Large intestine (tissue), 3 donors: ENCODE data around the gene PCDHGC5. TPM values are rescaled to one million over a fixed set of nuclear protein-coding genes. Genes with fewer than 3 reads are reported as not detected.

Source experiments
- DNase-seq, 2 donors: peaks; one replicate each; pipeline versions ENCODE4 v3.0.0 to v3.0.0-alpha.2; 2013
- H3K27ac ChIP-seq: one replicate; pipeline ENCODE4 v1.5.1; 2013; ENCODE audit warnings: low read length
- H3K27me3 ChIP-seq: 2 replicates; pipeline ENCODE4 v1.6.1; 2013; ENCODE audit warnings: low read length; ENCODE audit not compliant: control insufficient read depth, insufficient read depth
- H3K36me3 ChIP-seq: 2 replicates; pipeline ENCODE4 v1.6.1; 2013; ENCODE audit warnings: low read length; ENCODE audit not compliant: control insufficient read depth, insufficient read depth
- H3K4me1 ChIP-seq: one replicate; pipeline ENCODE4 v1.6.1; 2013; ENCODE audit warnings: low read length; ENCODE audit not compliant: control insufficient read depth, insufficient read depth
- H3K4me3 ChIP-seq: one replicate; pipeline ENCODE4 v1.5.1; 2013; ENCODE audit warnings: low read length
- H3K9me3 ChIP-seq: one replicate; pipeline ENCODE4 v1.6.1; 2013; ENCODE audit warnings: mild to moderate bottlenecking, low read depth, low read length, moderate library complexity; ENCODE audit not compliant: control insufficient read depth
- WGBS: methylation state at CpG from one replicate; pipeline ENCODE4 v1.1.5; 2013; ENCODE audit warnings: low lambda C conversion rate; ENCODE audit not compliant: insufficient coverage; 5-methylcytosine and 5-hydroxymethylcytosine counted together
- polyA plus RNA-seq: library from polyadenylated mRNA; unstranded; fragments of 120-200 nt; gene quantifications from one replicate; pipeline ENCODE4 v1.2.1, GENCODE V29; 2013

The PCDHGC5 gene
- polyA plus RNA-seq, 1 donor, result 0.39 TPM

DNA sequence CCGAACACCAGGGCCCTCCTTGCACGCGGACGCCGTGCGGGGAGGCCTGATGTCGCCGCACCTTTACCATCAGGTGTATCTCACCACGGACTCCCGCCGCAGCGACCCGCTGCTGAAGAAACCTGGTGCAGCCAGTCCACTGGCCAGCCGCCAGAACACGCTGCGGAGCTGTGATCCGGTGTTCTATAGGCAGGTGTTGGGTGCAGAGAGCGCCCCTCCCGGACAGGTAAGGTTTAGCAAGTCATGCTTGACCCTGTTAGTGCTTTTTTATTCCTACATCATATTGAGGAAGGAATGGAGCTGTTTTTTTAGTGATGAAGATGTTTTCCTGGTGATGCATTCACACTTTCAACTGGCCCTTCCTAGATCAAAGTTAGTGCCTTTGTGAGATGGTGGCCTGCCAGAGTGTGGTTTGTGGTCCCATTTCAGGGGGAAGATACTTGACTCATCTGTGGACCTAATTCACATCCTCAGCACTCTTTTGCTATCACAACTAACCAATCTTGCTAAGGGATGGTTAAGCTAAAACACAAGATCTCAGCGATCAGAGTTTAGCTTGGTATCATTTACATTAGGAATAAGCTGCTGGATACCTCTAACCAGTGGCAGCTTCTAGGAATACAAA lies 10.4 kb upstream of the PCDHGC5 start:
- Histone ChIP-seq H3K4me3 (peak overlapping the region; percentile 13), H3K9me3 (no peaks in the 10 kb centered on the region), H3K4me1 (peaks cover 9% of the 10 kb centered on the region), H3K27me3 (peaks cover 40% of the 10 kb centered on the region), H3K27ac (no peak overlapping the region), H3K36me3 (no peaks in the 10 kb centered on the region)
- no CpG with 5 or more reads among the region's 20 CpGs for WGBS
- DNase-seq, result peak in 1 of 2 donors; percentile 65

DNA sequence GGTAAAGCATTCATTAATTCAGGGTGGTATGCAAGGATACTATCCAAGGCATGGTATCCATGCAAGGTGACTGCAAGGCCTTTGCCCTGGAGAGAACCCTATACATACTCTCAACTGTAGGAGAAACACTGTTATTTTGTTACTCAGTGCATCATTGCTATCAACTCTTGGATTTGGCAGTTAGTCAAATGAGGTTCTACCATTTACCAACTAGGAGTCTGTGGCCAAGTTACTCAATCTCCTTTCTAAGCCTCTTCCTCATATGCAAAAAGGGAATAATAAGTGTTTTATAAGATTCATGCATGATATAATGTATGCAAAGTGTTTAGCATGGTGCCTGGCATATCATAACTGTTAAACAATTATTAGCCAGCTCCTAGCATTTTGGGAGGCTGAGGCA lies 9.1 kb upstream of the PCDHGC5 start:
- Histone ChIP-seq H3K27me3 (peaks cover 52% of the 10 kb centered on the region), H3K27ac (no peak overlapping the region), H3K4me3 (no peak overlapping the region), H3K9me3 (no peaks in the 10 kb centered on the region), H3K36me3 (no peaks in the 10 kb centered on the region), H3K4me1 (peaks cover 9% of the 10 kb centered on the region)
- no peak for DNase-seq

DNA sequence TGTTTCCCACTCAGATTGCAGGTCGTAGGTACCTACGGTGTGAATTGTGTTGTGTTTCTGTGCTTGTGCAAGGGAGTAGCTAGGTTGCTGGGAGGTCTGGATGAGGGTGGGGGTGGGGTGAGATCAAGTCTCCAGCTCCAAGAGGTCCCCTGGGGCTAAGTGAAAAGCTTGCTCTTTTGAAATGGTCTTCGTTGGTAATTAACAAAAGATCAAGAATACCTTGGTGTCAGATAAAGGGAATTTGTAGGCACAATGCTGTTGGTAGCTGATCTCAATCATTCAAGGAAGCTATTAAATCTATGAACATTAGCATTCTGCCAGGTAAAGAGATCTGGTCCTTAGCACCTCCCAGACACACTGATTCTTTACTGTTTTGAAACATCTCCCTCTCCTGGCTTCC lies 5.0 kb upstream of the PCDHGC5 start:
- Histone ChIP-seq H3K36me3 (peaks cover 14% of the 10 kb centered on the region), H3K27ac (no peak overlapping the region), H3K27me3 (peaks cover 53% of the 10 kb centered on the region), H3K4me1 (no peaks in the 10 kb centered on the region), H3K4me3 (no peak overlapping the region), H3K9me3 (no peaks in the 10 kb centered on the region)
- DNase-seq, result no peak
- WGBS, result no CpG with 5 or more reads among the region's 3 CpGs

DNA sequence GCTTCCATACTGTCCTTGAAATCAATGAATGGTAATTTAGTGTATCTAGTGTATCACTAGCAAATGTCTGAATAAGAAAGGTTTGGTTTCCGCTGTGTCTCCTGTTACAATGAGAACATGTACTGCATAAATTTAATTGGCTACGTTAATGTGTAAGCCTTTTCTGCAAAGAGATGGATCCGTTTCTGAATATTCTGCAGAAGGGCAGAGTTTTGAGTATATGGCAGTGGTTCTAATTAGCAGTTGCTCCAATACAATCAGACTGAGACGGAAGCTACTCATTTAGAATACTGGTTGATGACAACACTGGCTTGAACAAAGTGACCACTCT lies 4.6 kb upstream of the PCDHGC5 start:
- H3K9me3 ChIP-seq, result no peaks in the 10 kb centered on the region
- H3K27ac ChIP-seq, result no peak overlapping the region
- no CpG with 5 or more reads among the region's 4 CpGs for WGBS
- H3K27me3 ChIP-seq, result peaks cover 55% of the 10 kb centered on the region
- H3K4me1 ChIP-seq, result no peaks in the 10 kb centered on the region
- no peak overlapping the region for H3K4me3 ChIP-seq
- H3K36me3 ChIP-seq, result peaks cover 14% of the 10 kb centered on the region
- no peak for DNase-seq

DNA sequence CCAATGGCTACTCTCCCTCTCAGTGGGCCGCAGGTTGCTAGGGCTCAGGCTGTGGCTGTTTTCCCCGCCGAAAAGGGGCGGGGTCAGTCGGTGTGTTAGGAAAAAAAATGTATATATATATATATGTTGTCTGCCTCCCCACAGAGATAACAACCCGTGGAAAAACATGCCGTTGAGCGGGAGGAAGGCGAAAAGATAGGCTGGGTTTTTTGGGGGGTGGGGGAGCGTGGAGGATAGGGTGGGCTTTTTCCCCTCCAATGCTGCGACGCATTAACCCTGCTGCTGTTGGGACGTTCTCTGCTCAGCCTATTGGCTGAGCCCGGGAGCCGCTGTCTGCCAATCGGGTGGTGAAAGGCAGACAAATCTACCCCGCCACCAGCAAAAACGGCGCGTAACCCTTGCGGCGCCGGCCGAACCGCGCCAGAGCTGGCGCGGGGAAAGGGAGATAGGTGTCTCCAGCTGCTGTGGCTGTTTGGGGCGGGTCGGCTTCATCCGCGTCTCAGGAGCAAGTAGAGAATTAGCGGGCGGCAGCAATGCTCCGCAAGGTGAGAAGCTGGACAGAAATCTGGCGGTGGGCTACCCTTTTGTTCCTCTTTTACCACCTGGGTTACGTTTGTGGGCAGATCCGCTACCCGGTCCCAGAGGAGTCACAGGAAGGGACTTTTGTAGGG lies 4.1 kb upstream of the PCDHGC5 start, which contains the start of gene PCDHGC4:
TSS of gene PCDHGC4 (plus strand) at position 390 of the 671 bp plus-strand sequence. CDS start at position 534, 144 bp downstream.
- peaks cover 57% of the 10 kb centered on the region for H3K27me3 ChIP-seq
- DNase-seq, result no peak
- no peaks in the 10 kb centered on the region for H3K9me3 ChIP-seq
- H3K27ac ChIP-seq, result no peak within 1 kb of the TSS
- H3K4me3 ChIP-seq, result peak within 1 kb of the TSS; percentile 7
- no CpG with 5 or more reads among the region's 39 CpGs for WGBS
- H3K4me1 ChIP-seq, result no peaks in the 10 kb centered on the region
- peaks cover 14% of the 10 kb centered on the region for H3K36me3 ChIP-seq

DNA sequence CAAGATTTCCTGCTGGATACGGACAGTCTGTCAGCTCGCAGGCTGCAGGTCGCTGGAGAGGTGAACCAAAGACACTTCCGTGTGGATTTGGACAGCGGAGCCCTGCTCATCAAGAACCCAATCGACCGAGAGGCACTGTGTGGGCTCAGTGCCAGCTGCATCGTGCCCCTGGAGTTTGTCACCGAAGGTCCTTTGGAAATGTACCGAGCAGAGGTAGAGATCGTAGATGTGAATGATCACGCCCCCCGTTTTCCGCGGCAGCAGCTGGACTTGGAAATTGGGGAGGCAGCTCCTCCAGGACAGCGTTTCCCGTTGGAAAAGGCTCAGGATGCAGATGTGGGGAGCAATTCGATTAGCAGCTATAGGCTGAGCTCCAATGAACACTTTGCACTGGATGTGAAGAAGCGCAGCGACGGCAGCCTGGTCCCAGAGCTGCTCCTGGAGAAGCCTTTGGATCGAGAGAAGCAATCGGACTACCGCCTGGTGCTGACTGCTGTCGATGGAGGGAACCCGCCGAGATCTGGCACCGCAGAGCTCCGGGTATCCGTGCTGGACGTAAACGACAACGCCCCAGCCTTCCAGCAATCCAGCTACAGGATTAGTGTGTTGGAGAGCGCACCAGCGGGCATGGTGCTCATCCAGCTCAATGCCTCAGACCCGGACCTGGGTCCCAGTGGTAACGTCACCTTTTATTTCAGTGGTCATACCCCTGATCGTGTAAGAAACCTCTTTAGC lies 3.4 kb upstream of the PCDHGC5 start:
- Histone ChIP-seq H3K27ac (no peak overlapping the region), H3K4me3 (peak overlapping the region; percentile 7), H3K9me3 (no peaks in the 10 kb centered on the region), H3K27me3 (peaks cover 64% of the 10 kb centered on the region), H3K4me1 (no peaks in the 10 kb centered on the region), H3K36me3 (peaks cover 14% of the 10 kb centered on the region)
- DNase-seq, result no peak
- WGBS, result 0% methylated on average over 1 of the region's 38 CpGs

DNA sequence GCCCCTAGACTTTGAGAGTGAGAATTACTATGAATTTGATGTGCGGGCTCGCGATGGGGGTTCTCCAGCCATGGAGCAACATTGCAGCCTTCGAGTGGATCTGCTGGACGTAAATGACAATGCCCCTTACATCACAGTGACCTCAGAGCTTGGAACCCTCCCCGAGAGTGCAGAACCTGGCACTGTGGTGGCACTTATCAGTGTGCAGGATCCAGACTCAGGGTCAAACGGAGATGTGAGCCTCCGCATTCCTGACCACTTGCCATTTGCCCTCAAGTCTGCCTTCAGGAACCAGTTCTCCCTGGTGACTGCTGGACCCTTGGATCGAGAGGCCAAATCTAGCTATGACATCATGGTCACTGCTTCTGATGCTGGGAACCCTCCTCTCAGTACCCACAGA lies 2.8 kb upstream of the PCDHGC5 start:
- Histone ChIP-seq H3K4me1 (no peaks in the 10 kb centered on the region), H3K4me3 (no peak overlapping the region), H3K27me3 (peaks cover 70% of the 10 kb centered on the region), H3K9me3 (no peaks in the 10 kb centered on the region), H3K36me3 (peaks cover 14% of the 10 kb centered on the region), H3K27ac (no peak overlapping the region)
- no CpG with 5 or more reads among the region's 9 CpGs for WGBS
- DNase-seq, result no peak

DNA sequence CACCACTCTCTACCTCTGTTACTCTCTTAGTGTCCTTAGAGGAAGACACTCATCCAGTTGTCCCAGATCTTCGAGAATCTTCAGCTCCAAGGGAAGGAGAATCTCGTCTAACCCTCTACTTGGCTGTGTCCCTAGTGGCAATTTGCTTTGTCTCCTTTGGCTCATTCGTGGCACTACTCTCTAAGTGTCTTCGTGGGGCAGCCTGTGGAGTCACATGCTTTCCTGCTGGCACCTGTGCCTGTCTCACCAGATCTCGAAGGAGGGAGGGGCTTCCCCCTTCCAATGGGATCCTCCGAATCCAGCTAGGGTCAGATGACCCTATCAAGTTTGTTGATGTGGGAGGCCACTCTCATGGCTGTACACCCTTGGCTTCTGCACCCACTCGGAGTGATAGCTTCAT lies 1.8 kb upstream of the PCDHGC5 start:
- WGBS, result 100% methylated on average over 1 of the region's 7 CpGs
- DNase-seq, result no peak
- Histone ChIP-seq H3K27me3 (peaks cover 81% of the 10 kb centered on the region), H3K4me3 (no peak overlapping the region), H3K36me3 (peaks cover 17% of the 10 kb centered on the region), H3K4me1 (no peaks in the 10 kb centered on the region), H3K27ac (no peak overlapping the region), H3K9me3 (peaks cover 8% of the 10 kb centered on the region)

DNA sequence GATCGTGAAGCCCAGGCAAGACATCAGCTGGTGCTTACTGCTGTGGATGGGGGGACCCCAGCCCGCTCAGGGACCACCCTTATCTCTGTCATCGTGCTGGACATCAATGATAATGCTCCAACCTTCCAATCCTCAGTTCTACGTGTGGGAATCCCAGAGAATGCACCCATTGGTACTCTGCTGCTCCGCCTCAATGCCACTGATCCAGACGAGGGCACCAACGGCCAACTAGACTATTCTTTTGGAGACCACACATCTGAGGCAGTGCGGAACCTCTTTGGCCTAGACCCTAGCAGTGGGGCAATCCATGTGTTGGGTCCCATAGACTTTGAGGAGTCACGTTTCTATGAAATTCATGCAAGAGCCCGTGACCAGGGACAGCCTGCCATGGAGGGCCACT lies 960 bp downstream of the PCDHGC5 start:
- H3K27ac ChIP-seq, result no peak overlapping the region
- peaks cover 2% of the 10 kb centered on the region for H3K4me1 ChIP-seq
- peaks cover 13% of the 10 kb centered on the region for H3K9me3 ChIP-seq
- H3K27me3 ChIP-seq, result peaks cover 90% of the 10 kb centered on the region
- peaks cover 17% of the 10 kb centered on the region for H3K36me3 ChIP-seq
- no peak overlapping the region for H3K4me3 ChIP-seq
- no peak for DNase-seq
- no CpG with 5 or more reads among the region's 10 CpGs for WGBS

DNA sequence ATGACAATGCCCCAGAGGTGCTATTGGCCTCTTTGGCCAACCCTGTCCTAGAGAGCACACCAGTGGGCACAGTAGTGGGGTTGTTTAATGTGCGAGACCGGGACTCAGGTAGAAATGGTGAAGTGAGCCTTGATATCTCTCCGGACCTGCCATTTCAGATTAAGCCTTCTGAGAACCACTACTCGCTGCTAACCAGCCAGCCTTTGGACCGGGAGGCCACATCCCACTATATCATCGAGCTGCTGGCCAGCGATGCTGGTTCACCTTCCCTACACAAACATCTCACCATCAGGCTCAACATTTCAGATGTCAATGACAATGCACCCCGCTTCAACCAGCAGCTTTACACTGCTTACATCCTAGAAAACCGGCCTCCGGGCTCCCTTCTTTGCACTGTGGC lies 1.4 kb downstream of the PCDHGC5 start:
- no CpG with 5 or more reads among the region's 10 CpGs for WGBS
- no peak for DNase-seq
- Histone ChIP-seq H3K9me3 (peaks cover 13% of the 10 kb centered on the region), H3K36me3 (peaks cover 17% of the 10 kb centered on the region), H3K27me3 (peaks cover 90% of the 10 kb centered on the region), H3K4me1 (peaks cover 3% of the 10 kb centered on the region), H3K4me3 (no peak overlapping the region), H3K27ac (no peak overlapping the region)
